SU-DHL-6 (cell line): ENCODE results near the gene TMEM200B.

Experiments
- H2AFZ ChIP-seq: fragments of 200-600 bp; sonication (generic); 2 replicates; pipeline ENCODE4 v1.6.1; 2014; ENCODE audit warnings: low read depth, mild to moderate bottlenecking, moderate library complexity, mixed read lengths, antibody characterized with exemption, low read length; ENCODE audit not compliant: severe bottlenecking
- H3F3A ChIP-seq: fragments of 200-600 bp; shearing (Covaris generic); 2 replicates; pipeline ENCODE4 v1.6.0; 2016; ENCODE audit warnings: antibody characterized with exemption, mild to moderate bottlenecking; ENCODE audit not compliant: insufficient read depth
- H3K27ac ChIP-seq: fragments of 200-600 bp; sonication (generic); 2 replicates; pipeline ENCODE4 v1.5.1; 2016; ENCODE audit warnings: low read depth, mild to moderate bottlenecking, low read length, moderate library complexity, mixed read lengths
- H3K27me3 ChIP-seq: fragments of 200-600 bp; sonication (generic), shearing (Covaris generic); 2 replicates; pipeline ENCODE4 v1.6.0; 2014; ENCODE audit warnings: mild to moderate bottlenecking, low read length
- H3K36me3 ChIP-seq: fragments of 200-600 bp; sonication (generic); 2 replicates; pipeline ENCODE4 v1.6.1; 2014; ENCODE audit warnings: mild to moderate bottlenecking, low read length, mixed read lengths
- H3K4me2 ChIP-seq: fragments of 300-600, 200-600 bp; shearing (Covaris generic), sonication (generic); 2 replicates; pipeline ENCODE4 v1.6.0; 2014; ENCODE audit warnings: low read length, low read depth, mild to moderate bottlenecking; ENCODE audit not compliant: poor library complexity, severe bottlenecking
- H3K4me3 ChIP-seq: fragments of 200-600 bp; sonication (generic); 2 replicates; pipeline ENCODE4 v1.5.1; 2014; ENCODE audit warnings: antibody characterized with exemption, low read length, mild to moderate bottlenecking, mixed read lengths; ENCODE audit not compliant: insufficient read depth, poor library complexity, severe bottlenecking
- H3K79me2 ChIP-seq: fragments of 200-600 bp; sonication (generic); 2 replicates; pipeline ENCODE4 v1.6.1; 2014; ENCODE audit warnings: mild to moderate bottlenecking, low read length, moderate library complexity; ENCODE audit not compliant: insufficient read depth
- H3K9ac ChIP-seq: fragments of 200-600 bp; sonication (generic); 2 replicates; pipeline ENCODE4 v1.7.0; 2014; ENCODE audit warnings: mild to moderate bottlenecking, low read length
- H3K9me2 ChIP-seq: fragments of 200-600 bp; sonication (generic); replicated peaks from 2 replicates; pipeline ENCODE4 v1.6.1; 2014; ENCODE audit warnings: low read length; ENCODE audit not compliant: insufficient read depth
- H3K9me3 ChIP-seq: fragments of 200-600 bp; sonication (generic); 2 replicates; pipeline ENCODE4 v1.6.1; 2014; ENCODE audit warnings: low read length, mixed read lengths; ENCODE audit not compliant: insufficient read depth
- H4K20me1 ChIP-seq: fragments of 200-600 bp; sonication (generic); 2 replicates; pipeline ENCODE4 v1.6.1; 2014; ENCODE audit warnings: low read depth, mild to moderate bottlenecking, antibody characterized with exemption, low read length, moderate library complexity, mixed read lengths
- CTCF ChIP-seq: fragments of 200-600 bp; sonication (generic); IDR thresholded peaks from one replicate; pipeline ENCODE4 v1.5.1; 2017; ENCODE audit warnings: antibody characterized with exemption, mild to moderate bottlenecking, low read length, moderate library complexity; ENCODE audit not compliant: insufficient read depth, poor library complexity, severe bottlenecking
- EZH2phosphoT487 ChIP-seq: fragments of 200-600 bp; sonication (generic), shearing (Covaris generic); conservative IDR thresholded peaks from 2 replicates; pipeline ENCODE4 v1.6.1; 2018; ENCODE audit warnings: mild to moderate bottlenecking, antibody characterized with exemption, low read length, moderate library complexity, mixed read lengths

Gene TMEM200B

GRCh38 chr1:29145739-29146437, 22.2 kb upstream of the TMEM200B start:
- no peaks in the 10 kb centered on the region for H3K79me2 ChIP-seq
- no peak for TF ChIP-seq EZH2phosphoT487
- TF ChIP-seq CTCF, result no peak
- H3K9ac ChIP-seq, result no peak overlapping the region
- H3K4me3 ChIP-seq, result no peak overlapping the region
- peaks cover 11% of the 10 kb centered on the region; the same call in 1 of the 2 replicates for H3K36me3 ChIP-seq
- no peaks in the 10 kb centered on the region for H3K9me3 ChIP-seq
- H3K4me2 ChIP-seq, result no peak overlapping the region
- no peaks in the 10 kb centered on the region for H3K27me3 ChIP-seq
- no peak overlapping the region for H2AFZ ChIP-seq
- 0 out of 2 replicates have a peak, but pooled peaks cover 6% of the 10 kb centered on the region for H4K20me1 ChIP-seq
- H3F3A ChIP-seq, result peaks cover 4% of the 10 kb centered on the region; the same call in 1 of the 2 replicates
- no peaks in the 10 kb centered on the region for H3K9me2 ChIP-seq
- no peak overlapping the region for H3K27ac ChIP-seq

GRCh38 chr1:29144178-29144577, 20.5 kb upstream of the TMEM200B start:
- no peaks in the 10 kb centered on the region for H3K9me3 ChIP-seq
- no peak overlapping the region for H3K27ac ChIP-seq
- H3K27me3 ChIP-seq, result no peaks in the 10 kb centered on the region

GRCh38 chr1:29142714-29143113, 19.0 kb upstream of the TMEM200B start:
- no peaks in the 10 kb centered on the region for H3K9me2 ChIP-seq
- H2AFZ ChIP-seq, result no peak overlapping the region
- H3K27ac ChIP-seq, result no peak overlapping the region

More at GRCh38 chr1:29144178-29144577, 20.5 kb upstream of the TMEM200B start:
- no peak overlapping the region for H3K4me3 ChIP-seq
- H3K9ac ChIP-seq, result no peak overlapping the region
- no peaks in the 10 kb centered on the region for H3K9me2 ChIP-seq
- no peak overlapping the region for H3K4me2 ChIP-seq
- TF ChIP-seq EZH2phosphoT487, result no peak
- no peak for TF ChIP-seq CTCF
- H3K79me2 ChIP-seq, result no peaks in the 10 kb centered on the region
- H2AFZ ChIP-seq, result no peak overlapping the region
- H3F3A ChIP-seq, result peaks cover 4% of the 10 kb centered on the region; the same call in 1 of the 2 replicates
- H4K20me1 ChIP-seq, result 0 out of 2 replicates have a peak, but pooled peaks cover 3% of the 10 kb centered on the region
- H3K36me3 ChIP-seq, result peaks cover 11% of the 10 kb centered on the region; the same call in 1 of the 2 replicates

More at GRCh38 chr1:29142714-29143113, 19.0 kb upstream of the TMEM200B start:
- H3K4me2 ChIP-seq, result no peak overlapping the region
- no peaks in the 10 kb centered on the region for H3K9me3 ChIP-seq
- H3K79me2 ChIP-seq, result no peaks in the 10 kb centered on the region
- 0 out of 2 replicates have a peak, but pooled peaks cover 4% of the 10 kb centered on the region for H3K36me3 ChIP-seq
- H3F3A ChIP-seq, result peaks cover 4% of the 10 kb centered on the region; the same call in 1 of the 2 replicates
- no peaks in the 10 kb centered on the region for H3K27me3 ChIP-seq
- TF ChIP-seq EZH2phosphoT487, result no peak
- no peak for TF ChIP-seq CTCF
- H4K20me1 ChIP-seq, result 0 out of 2 replicates have a peak, but pooled peaks cover 3% of the 10 kb centered on the region
- H3K4me3 ChIP-seq, result no peak overlapping the region
- H3K9ac ChIP-seq, result no peak overlapping the region
